Measurements from ENCODE around the gene SPDYE2B.
"Not testable (repeated sequence)": the region's sequence is repeated elsewhere in the genome, so short reads cannot be mapped to it uniquely, and the experiment has no call there.

DNA sequence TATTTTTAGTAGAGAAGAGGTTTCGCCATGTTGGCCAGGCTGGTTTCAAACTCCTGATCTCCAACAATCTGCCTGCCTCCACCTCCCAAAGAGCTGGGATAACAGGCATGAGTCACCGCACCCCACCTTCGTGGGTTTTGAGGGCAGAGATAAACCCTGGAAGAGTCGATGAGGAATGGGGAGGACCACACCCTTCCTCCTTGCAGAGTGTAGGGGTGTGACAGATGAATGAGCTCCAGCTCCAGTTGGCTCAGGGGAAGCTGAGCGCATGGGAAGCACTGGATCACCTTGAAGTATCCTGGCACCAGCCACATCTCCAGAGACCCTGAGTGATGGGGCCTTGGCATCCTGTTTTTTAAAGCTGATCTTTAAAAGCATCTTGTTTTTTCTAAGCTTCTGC lies 32.4 kb downstream of the SPDYE2B start:
- TF ChIP-seq POLR2A (conservative IDR thresholded peaks at IDR 0.05); NFIC (IDR thresholded peaks at IDR 0.05); NR2F6 (CRISPR knock-in tag; IDR thresholded peaks at IDR 0.05); ZZZ3 (IDR thresholded peaks at IDR 0.05): not testable (repeated sequence)
- TF ChIP-seq, protein P1, sequence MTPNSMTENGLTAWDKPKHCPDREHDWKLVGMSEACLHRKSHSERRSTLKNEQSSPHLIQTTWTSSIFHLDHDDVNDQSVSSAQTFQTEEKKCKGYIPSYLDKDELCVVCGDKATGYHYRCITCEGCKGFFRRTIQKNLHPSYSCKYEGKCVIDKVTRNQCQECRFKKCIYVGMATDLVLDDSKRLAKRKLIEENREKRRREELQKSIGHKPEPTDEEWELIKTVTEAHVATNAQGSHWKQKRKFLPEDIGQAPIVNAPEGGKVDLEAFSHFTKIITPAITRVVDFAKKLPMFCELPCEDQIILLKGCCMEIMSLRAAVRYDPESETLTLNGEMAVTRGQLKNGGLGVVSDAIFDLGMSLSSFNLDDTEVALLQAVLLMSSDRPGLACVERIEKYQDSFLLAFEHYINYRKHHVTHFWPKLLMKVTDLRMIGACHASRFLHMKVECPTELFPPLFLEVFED (CRISPR knock-in tag; conservative IDR thresholded peaks at IDR 0.05) = not testable (repeated sequence)
- TF ChIP-seq, protein P2, sequence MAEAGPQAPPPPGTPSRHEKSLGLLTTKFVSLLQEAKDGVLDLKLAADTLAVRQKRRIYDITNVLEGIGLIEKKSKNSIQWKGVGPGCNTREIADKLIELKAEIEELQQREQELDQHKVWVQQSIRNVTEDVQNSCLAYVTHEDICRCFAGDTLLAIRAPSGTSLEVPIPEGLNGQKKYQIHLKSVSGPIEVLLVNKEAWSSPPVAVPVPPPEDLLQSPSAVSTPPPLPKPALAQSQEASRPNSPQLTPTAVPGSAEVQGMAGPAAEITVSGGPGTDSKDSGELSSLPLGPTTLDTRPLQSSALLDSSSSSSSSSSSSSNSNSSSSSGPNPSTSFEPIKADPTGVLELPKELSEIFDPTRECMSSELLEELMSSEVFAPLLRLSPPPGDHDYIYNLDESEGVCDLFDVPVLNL (CRISPR knock-in tag; IDR thresholded peaks at IDR 0.05; ENCODE audit: low read depth) = not testable (repeated sequence)
- TF ChIP-seq, protein P3, sequence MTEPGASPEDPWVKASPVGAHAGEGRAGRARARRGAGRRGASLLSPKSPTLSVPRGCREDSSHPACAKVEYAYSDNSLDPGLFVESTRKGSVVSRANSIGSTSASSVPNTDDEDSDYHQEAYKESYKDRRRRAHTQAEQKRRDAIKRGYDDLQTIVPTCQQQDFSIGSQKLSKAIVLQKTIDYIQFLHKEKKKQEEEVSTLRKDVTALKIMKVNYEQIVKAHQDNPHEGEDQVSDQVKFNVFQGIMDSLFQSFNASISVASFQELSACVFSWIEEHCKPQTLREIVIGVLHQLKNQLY (CRISPR knock-in tag; conservative IDR thresholded peaks at IDR 0.05) = not testable (repeated sequence)
